PC-9 (cell line): ENCODE results near the gene NECTIN1. TPM values are rescaled to one million over a fixed set of nuclear protein-coding genes. Genes with fewer than 3 reads are reported as not detected.

Source experiments
- BruUV-seq: library from RNA; stranded (reverse); fragments of 400-500 nt; replicated peaks from 2 replicates; lab custom pipeline; 2021; lab: Mats Ljungman, UMichigan
- CTCF ChIA-PET: fragments of 300-600 bp; sonication (Branson Sonifier 250); formaldehyde crosslinking; loops from one replicate; lab custom pipeline; 2022; ENCODE audit warnings: antibody characterized with exemption; lab: Charles Lee
- POLR2A ChIA-PET: fragments of 300-600 bp; sonication (Branson Sonifier 250); formaldehyde crosslinking; loops from one replicate; lab custom pipeline; 2022; ENCODE audit warnings: antibody characterized with exemption; ENCODE audit not compliant: unreplicated experiment; lab: Charles Lee
- DNase-seq, 2 experiments: peaks; one replicate each; pipeline versions ENCODE4 v3.0.0 to v3.0.0-alpha.2; 2015 to 2022; ENCODE audit warnings: mixed read lengths in 1 of 2
- H2AFZ ChIP-seq: fragments of 200-600 bp; sonication (generic); 2 replicates; pipeline ENCODE4 v1.8.1; 2017; ENCODE audit warnings: antibody characterized with exemption
- H3F3A ChIP-seq: fragments of 200-600 bp; sonication (generic); 2 replicates; pipeline ENCODE4 v1.8.1; 2017; ENCODE audit warnings: antibody characterized with exemption, mild to moderate bottlenecking, low read depth; ENCODE audit not compliant: insufficient read depth
- H3K27ac ChIP-seq: fragments of 200-600 bp; sonication (generic); 2 replicates; pipeline ENCODE4 v1.6.1; 2016; ENCODE audit warnings: mixed run types
- H3K27me3 ChIP-seq: fragments of 200-600 bp; sonication (generic); 2 replicates; pipeline ENCODE4 v1.6.1; 2016; ENCODE audit warnings: low read depth, mixed run types; ENCODE audit not compliant: insufficient read depth
- H3K36me3 ChIP-seq: fragments of 200-600 bp; sonication (generic); 2 replicates; pipeline ENCODE4 v1.6.1; 2016; ENCODE audit warnings: low read depth, mixed run types
- H3K4me1 ChIP-seq: fragments of 200-600 bp; sonication (generic); replicated peaks from 2 replicates; pipeline ENCODE4 v1.6.1; 2016; ENCODE audit warnings: mixed run types; ENCODE audit not compliant: insufficient read depth
- H3K4me2 ChIP-seq: fragments of 200-600 bp; sonication (generic); 2 replicates; pipeline ENCODE4 v1.6.1; 2017; ENCODE audit warnings: mixed run types
- H3K4me3 ChIP-seq: fragments of 200-600 bp; sonication (generic); 2 replicates; pipeline ENCODE4 v1.6.1; 2016; ENCODE audit warnings: mixed run types
- H3K79me2 ChIP-seq: fragments of 200-600 bp; sonication (generic); 2 replicates; pipeline ENCODE4 v1.6.1; 2017; ENCODE audit warnings: low read depth, mixed run types
- H3K9me2 ChIP-seq: fragments of 200-600 bp; sonication (generic); 2 replicates; pipeline ENCODE4 v1.8.1; 2017; ENCODE audit warnings: mild to moderate bottlenecking; ENCODE audit not compliant: insufficient read depth
- H3K9me3 ChIP-seq: fragments of 200-600 bp; sonication (generic); 2 replicates; pipeline ENCODE4 v1.8.1; 2016; ENCODE audit warnings: low read depth; ENCODE audit not compliant: insufficient read depth
- H4K20me1 ChIP-seq: fragments of 200-600 bp; sonication (generic); 2 replicates; pipeline ENCODE4 v1.8.1; 2017; ENCODE audit not compliant: insufficient read depth
- EZH2 ChIP-seq: fragments of 200-600 bp; sonication (generic); IDR thresholded peaks from 2 replicates; pipeline ENCODE4 v1.8.0; 2017; ENCODE audit warnings: antibody characterized with exemption, low read depth
- intact Hi-C: fragments of 100-400 bp; cut with micrococcal nuclease; formaldehyde crosslinking; loops from one replicate; pipeline ENCODE4 v1.10.0; 2022; ENCODE audit not compliant: unreplicated experiment
- total RNA-seq: library from RNA; stranded (reverse); gene quantifications from 2 replicates; pipeline ENCODE4 v1.2.3, GENCODE V29; 2021
- TF ChIP-seq, protein P1 (sequence below): fragments of 200-600 bp; sonication (generic); conservative IDR thresholded peaks from 2 replicates; pipeline ENCODE4 v1.6.1; 2017; ENCODE audit warnings: mixed run types, antibody characterized with exemption, mild to moderate bottlenecking, moderate library complexity

The NECTIN1 gene
- total RNA-seq, 1 experiment from 2014 or later, result 17.6 TPM

DNA sequence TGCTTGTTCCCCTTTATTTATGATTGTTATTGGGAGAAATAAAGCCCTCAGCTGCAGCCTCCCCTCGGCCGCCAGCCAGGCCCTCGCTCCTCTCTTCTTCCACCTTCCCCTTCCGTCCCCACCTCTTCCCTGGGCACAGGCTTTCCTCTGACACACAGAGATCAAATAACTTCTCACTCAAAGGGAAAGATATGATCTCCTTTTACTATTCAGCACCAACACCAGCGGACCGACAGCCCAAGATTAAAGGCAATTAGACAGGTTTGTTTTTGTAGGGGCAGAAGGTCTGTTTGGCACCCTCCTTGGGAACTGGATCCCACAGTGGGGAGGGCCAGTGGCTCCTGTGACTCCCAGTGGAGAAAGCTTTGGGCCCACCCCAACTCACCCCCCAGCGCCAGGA lies 23.0 kb downstream of the NECTIN1 start:
- ChIA-PET CTCF (no interaction called here), POLR2A (no interaction called here)
- Histone ChIP-seq H3K4me1 (peaks cover 27% of the 10 kb centered on the region), H3F3A (peaks cover 19% of the 10 kb centered on the region), H3K4me2 (no peak overlapping the region), H3K9me3 (no peaks in the 10 kb centered on the region), H3K4me3 (no peak overlapping the region), H2AFZ (no peak overlapping the region), H4K20me1 (no peaks in the 10 kb centered on the region), H3K79me2 (no peaks in the 10 kb centered on the region; the same call in 1 of the 2 replicates), H3K27ac (no peak overlapping the region), H3K27me3 (no peaks in the 10 kb centered on the region), H3K36me3 (no peaks in the 10 kb centered on the region), H3K9me2 (no peaks in the 10 kb centered on the region)
- TF ChIP-seq, protein P1, sequence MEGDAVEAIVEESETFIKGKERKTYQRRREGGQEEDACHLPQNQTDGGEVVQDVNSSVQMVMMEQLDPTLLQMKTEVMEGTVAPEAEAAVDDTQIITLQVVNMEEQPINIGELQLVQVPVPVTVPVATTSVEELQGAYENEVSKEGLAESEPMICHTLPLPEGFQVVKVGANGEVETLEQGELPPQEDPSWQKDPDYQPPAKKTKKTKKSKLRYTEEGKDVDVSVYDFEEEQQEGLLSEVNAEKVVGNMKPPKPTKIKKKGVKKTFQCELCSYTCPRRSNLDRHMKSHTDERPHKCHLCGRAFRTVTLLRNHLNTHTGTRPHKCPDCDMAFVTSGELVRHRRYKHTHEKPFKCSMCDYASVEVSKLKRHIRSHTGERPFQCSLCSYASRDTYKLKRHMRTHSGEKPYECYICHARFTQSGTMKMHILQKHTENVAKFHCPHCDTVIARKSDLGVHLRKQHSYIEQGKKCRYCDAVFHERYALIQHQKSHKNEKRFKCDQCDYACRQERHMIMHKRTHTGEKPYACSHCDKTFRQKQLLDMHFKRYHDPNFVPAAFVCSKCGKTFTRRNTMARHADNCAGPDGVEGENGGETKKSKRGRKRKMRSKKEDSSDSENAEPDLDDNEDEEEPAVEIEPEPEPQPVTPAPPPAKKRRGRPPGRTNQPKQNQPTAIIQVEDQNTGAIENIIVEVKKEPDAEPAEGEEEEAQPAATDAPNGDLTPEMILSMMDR, result no peak
- no peak for TF ChIP-seq EZH2
- intact Hi-C loops, result no loop called here
- DNase-seq, result no peak
- no TSS peak for BruUV-seq

DNA sequence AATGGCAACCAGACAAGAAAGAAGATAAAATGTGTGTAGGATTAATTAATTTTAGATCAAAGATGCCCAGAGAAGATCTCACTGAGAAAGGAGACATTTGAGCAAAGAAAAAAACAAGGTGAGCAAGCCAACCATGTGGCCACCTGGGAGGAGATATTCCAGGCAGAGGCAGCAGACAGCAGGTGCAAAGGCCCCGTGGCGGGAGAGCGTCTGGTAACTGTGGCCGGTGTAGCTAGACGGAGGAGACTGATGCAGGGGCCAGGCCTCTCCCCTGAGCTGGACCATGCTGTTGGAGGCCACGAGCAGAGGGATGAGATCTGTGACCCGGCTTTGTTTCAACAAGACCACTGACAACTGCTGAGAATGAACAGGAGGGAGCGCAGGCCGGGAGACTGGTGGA lies 23.6 kb downstream of the NECTIN1 start:
- Histone ChIP-seq H3K27me3 (no peaks in the 10 kb centered on the region), H3K27ac (no peak overlapping the region), H4K20me1 (no peaks in the 10 kb centered on the region), H3K4me2 (no peak overlapping the region), H3K4me1 (peaks cover 33% of the 10 kb centered on the region), H2AFZ (no peak overlapping the region), H3K9me2 (no peaks in the 10 kb centered on the region), H3K79me2 (no peaks in the 10 kb centered on the region; the same call in 1 of the 2 replicates), H3K36me3 (no peaks in the 10 kb centered on the region), H3K9me3 (no peaks in the 10 kb centered on the region), H3F3A (peaks cover 25% of the 10 kb centered on the region), H3K4me3 (no peak overlapping the region)
- ChIA-PET POLR2A (no interaction called here), CTCF (no interaction called here)
- no peak for DNase-seq
- no peak for TF ChIP-seq EZH2
- TF ChIP-seq, protein P1, result no peak
- no TSS peak for BruUV-seq
- intact Hi-C loops, result no loop called here

DNA sequence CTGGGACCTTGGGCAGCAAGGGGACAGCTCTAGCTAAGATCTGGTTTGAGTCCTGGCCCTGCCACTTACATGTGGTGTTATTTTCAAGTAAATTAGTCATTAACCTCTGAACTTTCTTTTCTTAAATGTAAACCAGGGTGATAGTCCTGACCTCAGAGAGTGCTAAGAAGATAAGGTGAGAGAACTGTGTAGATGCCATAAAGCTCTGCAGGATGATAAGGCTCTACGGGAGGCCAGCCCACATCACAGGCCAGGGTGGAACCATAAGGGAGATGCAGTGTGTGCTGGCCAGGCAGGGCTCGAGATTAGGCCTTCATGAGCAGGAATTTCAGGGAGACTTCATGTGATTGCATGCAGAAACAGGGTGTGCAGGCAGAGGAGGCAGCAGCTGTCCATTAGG lies 24.2 kb downstream of the NECTIN1 start:
- no peaks in the 10 kb centered on the region for H3K9me2 ChIP-seq
- intact Hi-C loops, result no loop called here
- H3K27ac ChIP-seq, result no peak overlapping the region
- no peak for TF ChIP-seq EZH2
- TF ChIP-seq, protein P1, result no peak
- no peaks in the 10 kb centered on the region for H3K27me3 ChIP-seq
- ChIA-PET POLR2A (no interaction called here), CTCF (interaction anchor here (0.7 kb wide), 1 partner anchor 193 kb away, joined by 3 read pairs; no protein-coding TSS in a partner anchor)
- H2AFZ ChIP-seq, result no peak overlapping the region
- H3K4me1 ChIP-seq, result peaks cover 38% of the 10 kb centered on the region
- H3K9me3 ChIP-seq, result no peaks in the 10 kb centered on the region
- peaks cover 27% of the 10 kb centered on the region for H3F3A ChIP-seq
- H3K4me3 ChIP-seq, result no peak overlapping the region
- H3K36me3 ChIP-seq, result no peaks in the 10 kb centered on the region
- peaks cover 5% of the 10 kb centered on the region; the same call in 1 of the 2 replicates for H3K79me2 ChIP-seq
- H3K4me2 ChIP-seq, result no peak overlapping the region
- BruUV-seq, result no TSS peak
- DNase-seq, result no peak
- H4K20me1 ChIP-seq, result no peaks in the 10 kb centered on the region
